ENCODE measurements around the gene VWDE. TPM values are rescaled to one million over a fixed set of nuclear protein-coding genes. Genes with fewer than 3 reads are reported as not detected.

Gene VWDE
- total and polyA plus RNA-seq, 12 donors, result 0.05 to 0.37 (median 0.07) TPM; not detected in 9

DNA sequence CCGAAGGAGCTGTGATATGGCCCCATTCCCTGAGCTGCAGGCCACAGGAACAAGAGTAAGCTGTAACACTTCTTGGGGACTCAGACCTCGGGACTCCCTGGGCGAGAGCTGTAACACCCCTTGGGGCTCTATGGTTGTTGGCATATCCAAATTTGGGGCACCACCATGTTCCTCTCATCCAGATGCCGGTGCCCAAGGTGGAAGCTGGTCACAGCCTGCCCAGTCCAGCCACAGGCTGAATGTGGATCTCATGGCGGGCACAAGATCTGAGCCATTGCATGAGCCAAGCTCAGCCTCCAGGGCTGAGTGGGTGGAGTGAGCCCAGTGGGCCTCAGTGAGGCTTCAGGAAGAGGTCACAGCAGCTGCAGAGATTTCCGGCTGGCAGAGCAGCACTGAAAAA lies 113.7 kb downstream of the VWDE start:
- Histone ChIP-seq H3K4me1 (no peaks in the 10 kb centered on the region), H3K27ac (no peak overlapping the region), H3K27me3 (no peaks in the 10 kb centered on the region), H3K36me3 (no peaks in the 10 kb centered on the region), H3K4me3 (no peak overlapping the region), H3K9me3 (peaks cover 0 to 21% (median 0%) of the 10 kb centered on the region in 11 donors)
- DNase-seq (no peak), ATAC-seq (no peak)
- intact Hi-C loops (cut with DNase I), result no loop called here
- WGBS, 2 donors, result 74 to 85% methylated on average over 6 of the region's 6 CpGs
- TF ChIP-seq, protein P1, sequence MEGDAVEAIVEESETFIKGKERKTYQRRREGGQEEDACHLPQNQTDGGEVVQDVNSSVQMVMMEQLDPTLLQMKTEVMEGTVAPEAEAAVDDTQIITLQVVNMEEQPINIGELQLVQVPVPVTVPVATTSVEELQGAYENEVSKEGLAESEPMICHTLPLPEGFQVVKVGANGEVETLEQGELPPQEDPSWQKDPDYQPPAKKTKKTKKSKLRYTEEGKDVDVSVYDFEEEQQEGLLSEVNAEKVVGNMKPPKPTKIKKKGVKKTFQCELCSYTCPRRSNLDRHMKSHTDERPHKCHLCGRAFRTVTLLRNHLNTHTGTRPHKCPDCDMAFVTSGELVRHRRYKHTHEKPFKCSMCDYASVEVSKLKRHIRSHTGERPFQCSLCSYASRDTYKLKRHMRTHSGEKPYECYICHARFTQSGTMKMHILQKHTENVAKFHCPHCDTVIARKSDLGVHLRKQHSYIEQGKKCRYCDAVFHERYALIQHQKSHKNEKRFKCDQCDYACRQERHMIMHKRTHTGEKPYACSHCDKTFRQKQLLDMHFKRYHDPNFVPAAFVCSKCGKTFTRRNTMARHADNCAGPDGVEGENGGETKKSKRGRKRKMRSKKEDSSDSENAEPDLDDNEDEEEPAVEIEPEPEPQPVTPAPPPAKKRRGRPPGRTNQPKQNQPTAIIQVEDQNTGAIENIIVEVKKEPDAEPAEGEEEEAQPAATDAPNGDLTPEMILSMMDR (IDR thresholded peaks at IDR 0.05), result no peak

DNA sequence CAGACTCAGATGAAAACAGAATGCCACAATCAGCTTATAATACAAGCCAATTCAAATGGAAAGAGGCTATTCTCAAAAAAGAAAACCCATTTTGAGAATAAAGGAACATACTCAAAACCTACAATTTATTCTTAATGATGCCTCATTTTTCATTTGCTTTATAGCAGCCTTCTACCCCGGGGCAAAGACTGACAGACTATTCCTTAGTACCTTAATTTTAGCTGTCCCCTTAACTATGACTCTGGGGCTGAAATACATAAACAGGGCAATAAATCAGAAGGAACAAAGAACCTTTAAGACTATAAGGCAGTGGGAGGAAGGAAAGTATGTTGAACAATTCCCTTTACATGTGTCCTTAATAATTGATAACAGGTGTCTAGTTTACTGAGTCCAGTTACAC lies 115.8 kb downstream of the VWDE start:
- DNase-seq (no peak), ATAC-seq (no peak)
- intact Hi-C loops (cut with DNase I), result no loop called here
- no peak overlapping the region for H3K4me3 ChIP-seq
- TF ChIP-seq, protein P1 (IDR thresholded peaks at IDR 0.05), result no peak
- H3K27me3 ChIP-seq, result no peaks in the 10 kb centered on the region
- WGBS, 2 donors, result 81 to 89% methylated on average over 1 of the region's 1 CpG
- H3K9me3 ChIP-seq, result peaks cover 0 to 21% (median 0%) of the 10 kb centered on the region in 11 donors
- H3K4me1 ChIP-seq, result no peaks in the 10 kb centered on the region
- no peaks in the 10 kb centered on the region for H3K36me3 ChIP-seq
- H3K27ac ChIP-seq, result no peak overlapping the region

DNA sequence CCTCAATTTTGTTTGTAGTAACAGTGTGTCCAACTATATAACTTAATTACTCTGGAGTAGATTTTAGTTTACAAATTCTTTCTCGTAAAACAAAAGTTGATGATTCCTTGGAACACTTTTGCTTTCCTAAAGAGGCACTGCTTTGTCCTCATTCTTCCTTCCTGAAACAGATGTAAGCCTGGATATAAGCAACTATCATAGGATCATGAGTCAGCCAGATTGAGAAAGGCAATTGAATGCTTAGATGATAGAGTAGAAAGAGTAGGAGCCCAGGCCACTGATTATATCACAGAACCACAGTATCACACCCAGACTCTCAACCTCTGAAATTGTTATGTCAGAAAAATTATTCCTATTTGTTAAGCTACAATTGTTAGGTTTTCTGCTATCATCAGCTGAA lies 122.6 kb downstream of the VWDE start:
- intact Hi-C loops (cut with DNase I), result no loop called here
- TF ChIP-seq, protein P1 (IDR thresholded peaks at IDR 0.05), result no peak
- Histone ChIP-seq H3K9me3 (peaks cover 0 to 17% (median 0%) of the 10 kb centered on the region in 11 donors), H3K36me3 (no peaks in the 10 kb centered on the region), H3K4me3 (no peak overlapping the region), H3K27ac (no peak overlapping the region), H3K27me3 (no peaks in the 10 kb centered on the region), H3K4me1 (no peaks in the 10 kb centered on the region)
- 64 to 76% methylated on average over 1 of the region's 1 CpG for WGBS, 2 donors
- ATAC-seq (no peak), DNase-seq (no peak)

Other genes starting within 250 kb of the VWDE start
- 10 to 100 TPM; 43.8 to 62.8 (median 49.0) TPM for gene TMEM106B, start 192.6 kb downstream of the VWDE start, total RNA-seq
- gene TMEM106B, start 192.6 kb downstream of the VWDE start, polyA plus RNA-seq, result 10 to 100 TPM in 1 of 2 donors, 1 to 10 TPM in 1; 9.0 to 10.6 TPM
- 1 to 10 TPM in 1 of 10 donors, under 1 TPM in 6, not detected in 3; 0.12 to 1.5 (median 0.33) TPM for gene SCIN, start 166.9 kb upstream of the VWDE start, total RNA-seq
- gene SCIN, start 166.9 kb upstream of the VWDE start, polyA plus RNA-seq, result under 1 TPM; 0.01 to 0.07 TPM